ENCODE data around the gene C1orf122. TPM values are rescaled to one million over a fixed set of nuclear protein-coding genes. Genes with fewer than 3 reads are reported as not detected.

C1orf122 gene
- total and polyA plus RNA-seq, 10 of the 15 experiments (the other 5 are each of a cell fraction or from before 2014, with no cell fraction given): 1.6 to 35.8 (median 14.8) TPM

GRCh38 chr1:37849480-37849879, 41.9 kb downstream of the C1orf122 start (continued):
- TF ChIP-seq BCL11A (IDR thresholded peaks at IDR 0.05; ENCODE audit: low read depth, low read length) (no peak), SPI1 (IDR thresholded peaks at IDR 0.05; ENCODE audit: borderline replicate concordance, insufficient read depth, low read depth, low read length) (no peak), SMAD1 (IDR thresholded peaks at IDR 0.05; ENCODE audit: low read depth, partially characterized antibody) (no peak), NFIC (IDR thresholded peaks at IDR 0.05; ENCODE audit: low read depth, low read length) (no peak), MTA3 (IDR thresholded peaks at IDR 0.05; ENCODE audit: borderline replicate concordance, low read length) (no peak), REST (IDR thresholded peaks at IDR 0.05; ENCODE audit: low read depth, low read length) (no peak)
- TF ChIP-seq, protein P1, sequence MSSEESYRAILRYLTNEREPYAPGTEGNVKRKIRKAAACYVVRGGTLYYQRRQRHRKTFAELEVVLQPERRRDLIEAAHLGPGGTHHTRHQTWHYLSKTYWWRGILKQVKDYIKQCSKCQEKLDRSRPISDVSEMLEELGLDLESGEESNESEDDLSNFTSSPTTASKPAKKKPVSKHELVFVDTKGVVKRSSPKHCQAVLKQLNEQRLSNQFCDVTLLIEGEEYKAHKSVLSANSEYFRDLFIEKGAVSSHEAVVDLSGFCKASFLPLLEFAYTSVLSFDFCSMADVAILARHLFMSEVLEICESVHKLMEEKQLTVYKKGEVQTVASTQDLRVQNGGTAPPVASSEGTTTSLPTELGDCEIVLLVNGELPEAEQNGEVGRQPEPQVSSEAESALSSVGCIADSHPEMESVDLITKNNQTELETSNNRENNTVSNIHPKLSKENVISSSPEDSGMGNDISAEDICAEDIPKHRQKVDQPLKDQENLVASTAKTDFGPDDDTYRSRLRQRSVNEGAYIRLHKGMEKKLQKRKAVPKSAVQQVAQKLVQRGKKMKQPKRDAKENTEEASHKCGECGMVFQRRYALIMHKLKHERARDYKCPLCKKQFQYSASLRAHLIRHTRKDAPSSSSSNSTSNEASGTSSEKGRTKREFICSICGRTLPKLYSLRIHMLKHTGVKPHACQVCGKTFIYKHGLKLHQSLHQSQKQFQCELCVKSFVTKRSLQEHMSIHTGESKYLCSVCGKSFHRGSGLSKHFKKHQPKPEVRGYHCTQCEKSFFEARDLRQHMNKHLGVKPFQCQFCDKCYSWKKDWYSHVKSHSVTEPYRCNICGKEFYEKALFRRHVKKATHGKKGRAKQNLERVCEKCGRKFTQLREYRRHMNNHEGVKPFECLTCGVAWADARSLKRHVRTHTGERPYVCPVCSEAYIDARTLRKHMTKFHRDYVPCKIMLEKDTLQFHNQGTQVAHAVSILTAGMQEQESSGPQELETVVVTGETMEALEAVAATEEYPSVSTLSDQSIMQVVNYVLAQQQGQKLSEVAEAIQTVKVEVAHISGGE (CRISPR knock-in tag; IDR thresholded peaks at IDR 0.05): no peak
